Activated T-cell treated with anti-CD3 and anti-CD28 coated beads, Interleukin-2, amount 50 U/mL, for 24 hours (primary cell): ENCODE data around the gene MARCHF3.

Source experiments
- DNase-seq: peaks from one replicate; pipeline ENCODE4 v3.0.0-alpha.2; 2020
- H3K27ac Mint-ChIP-seq: 2 replicates; pipeline ENCODE4 v1.8.0; 2020; ENCODE audit warnings: mild to moderate bottlenecking, mixed read lengths
- H3K27me3 Mint-ChIP-seq: 2 replicates; pipeline ENCODE4 v1.8.0; 2020; ENCODE audit warnings: mixed read lengths
- H3K36me3 Mint-ChIP-seq: 2 replicates; pipeline ENCODE4 v1.8.0; 2020; ENCODE audit warnings: low read depth, mixed read lengths
- H3K4me1 Mint-ChIP-seq: 2 replicates; pipeline ENCODE4 v1.8.0; 2020; ENCODE audit warnings: low read depth, mixed read lengths
- H3K4me3 Mint-ChIP-seq: 2 replicates; pipeline ENCODE4 v1.8.0; 2020; ENCODE audit warnings: mild to moderate bottlenecking, moderate library complexity, mixed read lengths
- H3K9me3 Mint-ChIP-seq: 2 replicates; pipeline ENCODE4 v1.8.0; 2020; ENCODE audit warnings: mixed read lengths

Gene MARCHF3

GRCh38 chr5:126971455-126972031 is 58.8 kb downstream of the MARCHF3 start:
- no peaks in the 10 kb centered on the region for H3K9me3 Mint-ChIP-seq
- no peak overlapping the region for H3K4me3 Mint-ChIP-seq
- H3K36me3 Mint-ChIP-seq: no peaks in the 10 kb centered on the region
- no peaks in the 10 kb centered on the region for H3K27me3 Mint-ChIP-seq
- peaks cover 23% of the 10 kb centered on the region for H3K4me1 Mint-ChIP-seq
- H3K27ac Mint-ChIP-seq: peak overlapping the region; percentile 47
- no peak for DNase-seq

- H3K27ac Mint-ChIP-seq: no peak overlapping the region
- H3K4me3 Mint-ChIP-seq: no peak overlapping the region
- H3K9me3 Mint-ChIP-seq: no peaks in the 10 kb centered on the region
- no peaks in the 10 kb centered on the region for H3K36me3 Mint-ChIP-seq
- H3K27me3 Mint-ChIP-seq: no peaks in the 10 kb centered on the region
- H3K4me1 Mint-ChIP-seq: peaks cover 23% of the 10 kb centered on the region
- no peak for DNase-seq
These were observed 59.8 kb downstream of the MARCHF3 start for GRCh38 chr5:126970517-126971017.

GRCh38 chr5:126969548-126969947 is 60.8 kb downstream of the MARCHF3 start:
- Mint-ChIP-seq H3K27me3 (no peaks in the 10 kb centered on the region), H3K9me3 (no peaks in the 10 kb centered on the region), H3K4me3 (no peak overlapping the region), H3K36me3 (no peaks in the 10 kb centered on the region), H3K4me1 (peaks cover 25% of the 10 kb centered on the region), H3K27ac (no peak overlapping the region)
- DNase-seq: no peak

- Mint-ChIP-seq H3K9me3 (no peaks in the 10 kb centered on the region), H3K4me1 (peaks cover 18% of the 10 kb centered on the region), H3K4me3 (no peak overlapping the region), H3K36me3 (no peaks in the 10 kb centered on the region), H3K27me3 (no peaks in the 10 kb centered on the region), H3K27ac (no peak overlapping the region)
- DNase-seq: no peak
These were observed 62.4 kb downstream of the MARCHF3 start for GRCh38 chr5:126967808-126968466.

- Mint-ChIP-seq H3K27ac (no peak overlapping the region), H3K4me1 (peaks cover 2% of the 10 kb centered on the region), H3K27me3 (no peaks in the 10 kb centered on the region), H3K36me3 (no peaks in the 10 kb centered on the region), H3K9me3 (no peaks in the 10 kb centered on the region), H3K4me3 (no peak overlapping the region)
- no peak for DNase-seq
These were observed 64.9 kb downstream of the MARCHF3 start for GRCh38 chr5:126965487-126965886.

- Mint-ChIP-seq H3K27ac (no peak overlapping the region), H3K36me3 (no peaks in the 10 kb centered on the region), H3K4me3 (no peak overlapping the region), H3K9me3 (no peaks in the 10 kb centered on the region), H3K4me1 (peaks cover 2% of the 10 kb centered on the region), H3K27me3 (no peaks in the 10 kb centered on the region)
- no peak for DNase-seq
These were observed 65.3 kb downstream of the MARCHF3 start for GRCh38 chr5:126965061-126965475.

- Mint-ChIP-seq H3K27me3 (no peaks in the 10 kb centered on the region), H3K27ac (no peak overlapping the region), H3K4me1 (peaks cover 2% of the 10 kb centered on the region)
These were observed 66.5 kb downstream of the MARCHF3 start for GRCh38 chr5:126963822-126964375.

GRCh38 chr5:126961702-126962101 is 68.7 kb downstream of the MARCHF3 start:
- Mint-ChIP-seq H3K4me3 (no peak overlapping the region), H3K27ac (no peak overlapping the region), H3K4me1 (peaks cover 2% of the 10 kb centered on the region), H3K9me3 (no peaks in the 10 kb centered on the region), H3K27me3 (no peaks in the 10 kb centered on the region), H3K36me3 (no peaks in the 10 kb centered on the region)
- no peak for DNase-seq

More at GRCh38 chr5:126963822-126964375, 66.5 kb downstream of the MARCHF3 start:
- no peaks in the 10 kb centered on the region for H3K9me3 Mint-ChIP-seq
- H3K4me3 Mint-ChIP-seq: no peak overlapping the region
- DNase-seq: no peak
- H3K36me3 Mint-ChIP-seq: no peaks in the 10 kb centered on the region

- peaks cover 2% of the 10 kb centered on the region for H3K4me1 Mint-ChIP-seq
- no peaks in the 10 kb centered on the region for H3K9me3 Mint-ChIP-seq
- no peaks in the 10 kb centered on the region for H3K36me3 Mint-ChIP-seq
- H3K27me3 Mint-ChIP-seq: no peaks in the 10 kb centered on the region
- no peak overlapping the region for H3K27ac Mint-ChIP-seq
- no peak overlapping the region for H3K4me3 Mint-ChIP-seq
- no peak for DNase-seq
These were observed 69.2 kb downstream of the MARCHF3 start for GRCh38 chr5:126961128-126961527.

GRCh38 chr5:126959188-126959587 is 71.2 kb downstream of the MARCHF3 start:
- Mint-ChIP-seq H3K4me3 (no peak overlapping the region), H3K36me3 (no peaks in the 10 kb centered on the region), H3K4me1 (no peaks in the 10 kb centered on the region), H3K27ac (no peak overlapping the region), H3K9me3 (no peaks in the 10 kb centered on the region), H3K27me3 (no peaks in the 10 kb centered on the region)
- DNase-seq: no peak

- no peak for DNase-seq
- no peaks in the 10 kb centered on the region for H3K27me3 Mint-ChIP-seq
- H3K36me3 Mint-ChIP-seq: no peaks in the 10 kb centered on the region
- H3K9me3 Mint-ChIP-seq: no peaks in the 10 kb centered on the region
- no peak overlapping the region for H3K4me3 Mint-ChIP-seq
- H3K4me1 Mint-ChIP-seq: no peaks in the 10 kb centered on the region
- H3K27ac Mint-ChIP-seq: no peak overlapping the region
These were observed 73.4 kb downstream of the MARCHF3 start for GRCh38 chr5:126956991-126957390.

- H3K27ac Mint-ChIP-seq: no peak overlapping the region
- no peaks in the 10 kb centered on the region for H3K4me1 Mint-ChIP-seq
- no peaks in the 10 kb centered on the region for H3K9me3 Mint-ChIP-seq
- H3K4me3 Mint-ChIP-seq: no peak overlapping the region
- H3K36me3 Mint-ChIP-seq: no peaks in the 10 kb centered on the region
- H3K27me3 Mint-ChIP-seq: no peaks in the 10 kb centered on the region
- no peak for DNase-seq
These were observed 75.4 kb downstream of the MARCHF3 start for GRCh38 chr5:126954981-126955380.

- no peaks in the 10 kb centered on the region for H3K36me3 Mint-ChIP-seq
- DNase-seq: no peak
These were observed 76.7 kb downstream of the MARCHF3 start for GRCh38 chr5:126953640-126954039.

GRCh38 chr5:126949475-126949874 is 80.9 kb downstream of the MARCHF3 start:
- Mint-ChIP-seq H3K27ac (no peak overlapping the region), H3K36me3 (no peaks in the 10 kb centered on the region), H3K4me1 (peaks cover 5% of the 10 kb centered on the region), H3K27me3 (no peaks in the 10 kb centered on the region), H3K4me3 (no peak overlapping the region), H3K9me3 (no peaks in the 10 kb centered on the region)
- DNase-seq: no peak

More at GRCh38 chr5:126953640-126954039, 76.7 kb downstream of the MARCHF3 start:
- no peaks in the 10 kb centered on the region for H3K4me1 Mint-ChIP-seq
- H3K27ac Mint-ChIP-seq: no peak overlapping the region
- H3K9me3 Mint-ChIP-seq: no peaks in the 10 kb centered on the region
- no peak overlapping the region for H3K4me3 Mint-ChIP-seq
- H3K27me3 Mint-ChIP-seq: no peaks in the 10 kb centered on the region

- H3K27ac Mint-ChIP-seq: no peak overlapping the region
- no peaks in the 10 kb centered on the region for H3K9me3 Mint-ChIP-seq
- peaks cover 5% of the 10 kb centered on the region for H3K4me1 Mint-ChIP-seq
- H3K27me3 Mint-ChIP-seq: no peaks in the 10 kb centered on the region
- DNase-seq: no peak
- no peak overlapping the region for H3K4me3 Mint-ChIP-seq
- H3K36me3 Mint-ChIP-seq: no peaks in the 10 kb centered on the region
These were observed 81.9 kb downstream of the MARCHF3 start for GRCh38 chr5:126948453-126948852.
